Nephron progenitor cell (in vitro differentiated cells): ENCODE results near the gene GPATCH3.

Source experiments
- DNase-seq: peaks from one replicate; pipeline ENCODE4 v3.0.0; 2021
- H3K27ac Mint-ChIP-seq: 2 replicates; pipeline ENCODE4 v1.8.0; 2021; ENCODE audit warnings: mild to moderate bottlenecking, moderate library complexity, mixed read lengths
- H3K27me3 Mint-ChIP-seq: 2 replicates; pipeline ENCODE4 v1.8.0; 2021; ENCODE audit warnings: mild to moderate bottlenecking, low read depth, mixed read lengths; ENCODE audit not compliant: poor library complexity
- H3K36me3 Mint-ChIP-seq: 2 replicates; pipeline ENCODE4 v1.8.0; 2021; ENCODE audit warnings: low read depth, mixed read lengths
- H3K4me1 Mint-ChIP-seq: 2 replicates; pipeline ENCODE4 v1.8.0; 2021; ENCODE audit warnings: mixed read lengths
- H3K4me3 Mint-ChIP-seq: 2 replicates; pipeline ENCODE4 v1.8.0; 2021; ENCODE audit warnings: mild to moderate bottlenecking, moderate library complexity, mixed read lengths
- H3K9me3 Mint-ChIP-seq: 2 replicates; pipeline ENCODE4 v1.8.0; 2021; ENCODE audit warnings: mild to moderate bottlenecking, moderate library complexity, mixed read lengths
- CTCF ChIP-seq: fragments of 200-600 bp; sonication (generic); IDR thresholded peaks from 2 replicates; pipeline ENCODE4 v1.5.0; 2021; ENCODE audit warnings: antibody characterized with exemption

Gene GPATCH3

GRCh38 chr1:26911399-26912146 is 11.3 kb upstream of the GPATCH3 start:
- Mint-ChIP-seq H3K36me3 (no peaks in the 10 kb centered on the region), H3K27ac (no peak overlapping the region), H3K9me3 (no peaks in the 10 kb centered on the region), H3K27me3 (peaks cover 52% of the 10 kb centered on the region), H3K4me1 (no peaks in the 10 kb centered on the region), H3K4me3 (no peak overlapping the region)
- DNase-seq = no peak
- no peak for TF ChIP-seq CTCF

GRCh38 chr1:26910343-26911160 is 10.3 kb upstream of the GPATCH3 start:
- H3K9me3 Mint-ChIP-seq = no peaks in the 10 kb centered on the region
- H3K27me3 Mint-ChIP-seq = peaks cover 51% of the 10 kb centered on the region
- no peak for DNase-seq
- H3K4me1 Mint-ChIP-seq = no peaks in the 10 kb centered on the region
- no peak for TF ChIP-seq CTCF
- H3K36me3 Mint-ChIP-seq = no peaks in the 10 kb centered on the region
- no peak overlapping the region for H3K27ac Mint-ChIP-seq
- no peak overlapping the region for H3K4me3 Mint-ChIP-seq

GRCh38 chr1:26909951-26910342 is 9.7 kb upstream of the GPATCH3 start:
- DNase-seq = no peak
- H3K4me1 Mint-ChIP-seq = no peaks in the 10 kb centered on the region
- H3K4me3 Mint-ChIP-seq = no peak overlapping the region

GRCh38 chr1:26907071-26907917 is 7.0 kb upstream of the GPATCH3 start:
- no peak overlapping the region for H3K4me3 Mint-ChIP-seq
- peaks cover 2% of the 10 kb centered on the region for H3K4me1 Mint-ChIP-seq
- H3K9me3 Mint-ChIP-seq = no peaks in the 10 kb centered on the region
- DNase-seq = no peak
- H3K27me3 Mint-ChIP-seq = peaks cover 45% of the 10 kb centered on the region
- H3K27ac Mint-ChIP-seq = no peak overlapping the region
- no peaks in the 10 kb centered on the region for H3K36me3 Mint-ChIP-seq
- TF ChIP-seq CTCF = no peak

More at GRCh38 chr1:26909951-26910342, 9.7 kb upstream of the GPATCH3 start:
- Mint-ChIP-seq H3K27ac (no peak overlapping the region), H3K9me3 (no peaks in the 10 kb centered on the region), H3K36me3 (no peaks in the 10 kb centered on the region), H3K27me3 (peaks cover 47% of the 10 kb centered on the region)
- TF ChIP-seq CTCF = no peak

- Mint-ChIP-seq H3K4me3 (peak overlapping the region; percentile 99), H3K9me3 (peaks cover 4% of the 10 kb centered on the region), H3K36me3 (peaks cover 12% of the 10 kb centered on the region), H3K4me1 (peaks cover 31% of the 10 kb centered on the region), H3K27ac (peak overlapping the region; percentile 99), H3K27me3 (peaks cover 16% of the 10 kb centered on the region)
- TF ChIP-seq CTCF = no peak
- DNase-seq = no peak
These were observed 696 bp upstream of the GPATCH3 start for GRCh38 chr1:26900815-26901511.
